D721Med (cell line): ENCODE results near the gene TIE1.

Source experiments
- DNase-seq: peaks from one replicate; pipeline ENCODE4 v3.0.0; 2011; ENCODE audit warnings: low spot score; ENCODE audit not compliant: insufficient read length
- FAIRE-seq: peaks from 2 replicates; lab custom pipeline; 2011; peaks lifted over from hg19 to GRCh38; lab: Jason Lieb, UNC
- TF ChIP-seq, protein P1 (sequence below): IDR thresholded peaks from 2 replicates; pipeline ENCODE4 v1.5.1; 2012; ENCODE audit warnings: mild to moderate bottlenecking, control low read depth; ENCODE audit not compliant: insufficient read depth; ENCODE audit errors: missing control alignments

Gene TIE1

DNA sequence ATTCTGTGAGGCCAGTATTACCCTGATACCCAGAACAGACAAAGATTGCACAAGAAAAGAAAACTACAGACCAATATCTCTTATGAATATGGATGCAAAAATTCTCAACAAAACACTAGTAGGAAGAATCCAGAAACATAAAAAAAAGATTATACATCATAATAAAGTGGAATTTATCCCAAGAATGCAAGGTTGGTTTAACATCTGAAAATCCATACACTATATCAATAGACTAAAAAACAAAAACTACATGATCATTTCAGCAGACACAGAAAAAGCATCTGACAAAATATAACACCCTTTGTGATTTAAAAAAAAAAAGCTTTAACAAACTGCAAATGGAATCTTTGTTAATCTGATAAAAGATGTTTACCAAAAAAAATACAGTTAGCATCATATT, 24.6 kb downstream of the TIE1 start:
- FAIRE-seq = no peak
- TF ChIP-seq, protein P1, sequence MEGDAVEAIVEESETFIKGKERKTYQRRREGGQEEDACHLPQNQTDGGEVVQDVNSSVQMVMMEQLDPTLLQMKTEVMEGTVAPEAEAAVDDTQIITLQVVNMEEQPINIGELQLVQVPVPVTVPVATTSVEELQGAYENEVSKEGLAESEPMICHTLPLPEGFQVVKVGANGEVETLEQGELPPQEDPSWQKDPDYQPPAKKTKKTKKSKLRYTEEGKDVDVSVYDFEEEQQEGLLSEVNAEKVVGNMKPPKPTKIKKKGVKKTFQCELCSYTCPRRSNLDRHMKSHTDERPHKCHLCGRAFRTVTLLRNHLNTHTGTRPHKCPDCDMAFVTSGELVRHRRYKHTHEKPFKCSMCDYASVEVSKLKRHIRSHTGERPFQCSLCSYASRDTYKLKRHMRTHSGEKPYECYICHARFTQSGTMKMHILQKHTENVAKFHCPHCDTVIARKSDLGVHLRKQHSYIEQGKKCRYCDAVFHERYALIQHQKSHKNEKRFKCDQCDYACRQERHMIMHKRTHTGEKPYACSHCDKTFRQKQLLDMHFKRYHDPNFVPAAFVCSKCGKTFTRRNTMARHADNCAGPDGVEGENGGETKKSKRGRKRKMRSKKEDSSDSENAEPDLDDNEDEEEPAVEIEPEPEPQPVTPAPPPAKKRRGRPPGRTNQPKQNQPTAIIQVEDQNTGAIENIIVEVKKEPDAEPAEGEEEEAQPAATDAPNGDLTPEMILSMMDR = no peak
- no peak for DNase-seq

DNA sequence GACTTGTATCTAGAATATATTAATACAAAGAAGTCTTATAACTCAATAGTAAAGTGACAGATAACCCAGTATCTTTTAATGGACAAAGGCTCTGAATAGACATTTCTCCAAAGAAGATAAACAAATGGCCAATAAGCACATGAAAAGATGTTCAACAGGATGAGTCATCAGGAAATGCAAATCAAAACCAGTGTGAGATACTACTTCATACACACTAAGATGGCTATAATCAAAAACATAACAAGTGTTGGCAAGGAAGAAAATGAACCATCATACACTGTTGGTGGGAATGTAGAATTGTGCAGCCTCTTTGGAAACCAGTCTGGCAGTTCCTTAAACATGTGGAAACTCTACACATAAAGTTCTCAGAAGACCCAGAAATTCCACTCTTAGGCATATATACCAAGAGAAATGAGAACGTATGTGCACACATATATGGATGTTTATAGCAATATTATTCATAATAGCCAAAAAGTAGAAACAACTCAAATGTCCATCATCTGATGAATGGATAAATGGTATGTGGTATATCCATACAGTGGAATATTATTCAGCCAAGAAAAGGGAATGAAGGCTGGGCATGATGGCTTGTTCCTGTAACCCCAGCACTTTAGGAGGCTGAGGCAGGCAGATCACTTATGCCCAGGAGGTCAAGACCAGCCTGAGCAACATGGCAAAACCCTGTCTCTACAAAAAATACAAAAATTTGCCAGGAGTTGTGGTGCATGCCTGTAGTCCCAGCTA, 26.9 kb downstream of the TIE1 start:
- no peak for FAIRE-seq
- TF ChIP-seq, protein P1 = no peak

DNA sequence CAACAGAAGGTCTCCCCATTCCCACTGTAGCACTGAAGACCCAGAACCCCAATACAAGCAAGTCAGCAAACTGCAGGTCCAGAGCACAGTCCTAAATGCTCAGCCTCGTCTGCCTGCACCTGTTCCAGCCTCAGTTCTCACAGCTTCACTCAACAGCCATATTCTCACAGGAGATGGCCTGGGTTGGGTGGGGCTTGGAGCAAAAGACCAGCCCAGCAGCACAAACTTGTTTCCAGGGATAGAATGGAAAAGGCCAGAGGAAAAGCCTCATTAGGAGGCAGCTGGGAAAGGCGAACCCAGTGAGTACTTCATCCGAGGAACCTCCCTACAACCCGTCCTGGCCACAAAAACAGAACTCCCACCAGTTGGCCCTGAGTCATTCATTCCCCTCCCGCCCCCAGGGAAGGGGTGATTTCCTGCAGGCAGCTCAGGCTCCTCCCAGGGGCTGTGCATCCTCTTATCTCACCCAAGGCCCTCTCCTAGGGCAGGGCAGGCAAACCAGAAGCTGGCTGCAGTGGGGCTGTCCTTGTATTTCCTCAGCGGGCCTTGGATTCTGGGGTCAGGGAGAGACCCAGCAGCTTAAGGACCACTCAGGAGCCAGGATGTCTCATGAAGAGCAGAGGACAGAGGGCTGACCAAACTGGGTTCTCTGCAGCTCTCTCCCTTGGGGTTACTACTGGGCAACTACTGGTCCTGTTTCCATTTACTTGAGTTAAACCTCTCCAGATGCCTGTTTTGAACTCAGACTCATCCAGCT, 29.4 kb downstream of the TIE1 start:
- FAIRE-seq = no peak
- no peak for DNase-seq
- TF ChIP-seq, protein P1 = no peak

More for the DNA sequence above, 26.9 kb downstream of the TIE1 start:
- DNase-seq = no peak

DNA sequence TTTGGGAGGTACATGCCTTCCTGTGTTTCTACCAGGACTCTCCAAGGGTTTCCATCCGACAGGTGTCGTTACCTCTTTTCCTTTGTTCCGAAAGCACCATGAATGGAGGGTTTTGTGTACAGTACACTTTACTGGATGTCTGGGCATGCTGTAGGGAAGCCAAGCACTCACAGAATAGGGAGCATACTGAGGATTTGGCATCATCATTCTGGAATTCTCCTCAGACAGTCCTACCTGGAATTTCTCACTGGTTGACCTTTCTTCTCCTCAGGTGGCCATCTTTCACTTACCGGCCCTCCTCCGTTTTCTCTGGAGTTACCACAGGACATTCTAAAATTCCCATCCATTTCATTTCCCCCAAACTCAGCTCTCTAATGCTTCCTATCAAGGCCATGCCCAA, 30.9 kb downstream of the TIE1 start:
- FAIRE-seq = no peak
- DNase-seq = no peak
- TF ChIP-seq, protein P1 = no peak

DNA sequence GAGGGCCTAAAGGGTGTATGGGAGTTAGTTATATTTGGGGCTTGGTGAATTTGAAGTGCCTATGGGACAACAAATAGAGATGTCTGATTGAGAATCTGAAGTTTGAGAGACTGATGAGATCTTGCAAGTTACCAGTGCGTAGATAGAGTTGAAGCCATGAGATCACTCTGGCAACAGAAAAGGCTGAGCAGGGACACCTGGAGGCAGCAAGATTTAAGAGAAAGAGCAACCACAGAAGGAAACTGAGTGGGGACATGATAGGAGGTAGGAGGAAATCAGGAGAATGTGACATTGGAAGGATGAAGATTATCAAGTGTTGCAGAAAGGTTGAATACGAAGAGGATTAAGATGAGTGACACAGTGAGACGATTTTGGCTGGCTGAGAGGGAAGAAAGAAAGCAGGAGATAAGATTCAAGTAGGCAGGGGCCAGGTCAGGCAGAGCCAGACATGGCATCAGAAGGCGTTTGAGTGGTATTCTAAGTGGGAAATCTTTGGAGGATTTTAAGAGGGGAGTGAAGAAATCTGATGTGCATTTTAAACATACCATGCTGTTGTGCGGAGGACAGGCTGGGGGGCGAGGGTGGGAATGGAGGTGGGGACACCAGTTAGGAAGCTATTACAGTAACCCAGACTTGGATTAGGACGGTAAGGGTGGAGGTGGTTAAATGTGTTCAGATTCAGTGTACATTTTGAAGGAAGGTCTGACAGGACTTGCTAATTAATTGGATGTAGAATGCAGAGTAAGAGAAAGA, 33.8 kb downstream of the TIE1 start:
- FAIRE-seq (no peak), DNase-seq (no peak)
- TF ChIP-seq, protein P1 = no peak

DNA sequence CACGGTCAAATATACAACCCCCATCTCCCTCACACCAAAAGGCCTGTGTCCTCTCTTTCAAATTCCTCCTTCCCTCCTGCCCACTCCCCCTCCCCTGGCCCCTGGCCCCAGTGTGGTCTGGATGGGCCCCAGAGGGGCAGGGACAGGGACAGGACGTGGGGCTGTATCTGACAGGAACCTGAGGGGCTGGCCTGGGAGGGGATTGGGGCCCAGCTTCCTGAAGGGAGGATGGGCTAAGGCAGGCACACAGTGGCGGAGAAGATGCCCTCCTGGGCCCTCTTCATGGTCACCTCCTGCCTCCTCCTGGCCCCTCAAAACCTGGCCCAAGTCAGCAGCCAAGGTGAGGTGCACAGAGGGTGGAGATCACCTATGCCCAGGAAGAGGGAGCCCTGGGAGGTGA, 36.8 kb downstream of the TIE1 start, which contains the start of gene MPL:
Gene MPL, plus strand, starts transcription at position 231 of the 400 bp plus-strand sequence. Its CDS starts 31 bp downstream, at position 262.
- FAIRE-seq = no peak
- TF ChIP-seq, protein P1 = no peak

More for the DNA sequence above, 36.8 kb downstream of the TIE1 start, which contains the start of gene MPL:
- DNase-seq = no peak
